PC-3 (cell line): Measurements from ENCODE around the gene ASCC3. TPM values are rescaled to one million over a fixed set of nuclear protein-coding genes. Genes with fewer than 3 reads are reported as not detected.
A peak's percentile ranks its signal among the peaks of the same experiment; 100 is the strongest.

Experiments
- ATAC-seq: fragments of 200-7000 bp; cut with Tn5 transposase; 2 replicates; pipeline ENCODE4 v1.9.1; 2020; ENCODE audit warnings: mild to moderate bottlenecking, moderate library complexity
- Bru-seq: library from RNA; stranded (reverse); fragments of 400-500 nt; gene quantifications from one replicate; lab custom pipeline; 2021; lab: Mats Ljungman, UMichigan
- BruChase-seq, 2 experiments: library from RNA; stranded (reverse); fragments of 400-500 nt; gene quantifications; one replicate each; lab custom pipeline; 2021; lab: Mats Ljungman, UMichigan
- BruUV-seq: library from RNA; stranded (reverse); fragments of 400-500 nt; replicated peaks from 2 replicates; lab custom pipeline; 2021; lab: Mats Ljungman, UMichigan
- CTCF ChIA-PET: fragments of 300-600 bp; sonication (Branson Sonifier 250); formaldehyde crosslinking; loops from one replicate; lab custom pipeline; 2022; ENCODE audit warnings: antibody characterized with exemption; lab: Charles Lee
- POLR2A ChIA-PET: fragments of 300-600 bp; sonication (Branson Sonifier 250); formaldehyde crosslinking; loops from one replicate; lab custom pipeline; 2022; ENCODE audit warnings: antibody characterized with exemption; ENCODE audit not compliant: unreplicated experiment; lab: Charles Lee
- DNase-seq: peaks from one replicate; pipeline ENCODE4 v3.0.0-alpha.2; 2015
- H2AFZ ChIP-seq: fragments of 300-600 bp; sonication (generic); 2 replicates; pipeline ENCODE4 v1.6.0; 2016; ENCODE audit warnings: antibody characterized with exemption, low read length
- H3F3A ChIP-seq: fragments of 300-600 bp; sonication (generic); one replicate; pipeline ENCODE4 v1.6.0; 2017; ENCODE audit warnings: antibody characterized with exemption, low read length, control low read depth, mild to moderate bottlenecking; ENCODE audit not compliant: unreplicated experiment
- H3K27ac ChIP-seq: fragments of 300-600 bp; sonication (generic); 2 replicates; pipeline ENCODE4 v1.5.1; 2016; ENCODE audit warnings: mild to moderate bottlenecking, low read length
- H3K27me3 ChIP-seq: fragments of 300-600 bp; sonication (generic); 2 replicates; pipeline ENCODE4 v1.6.1; 2016; ENCODE audit warnings: low read length, mixed read lengths
- H3K36me3 ChIP-seq: fragments of 300-600 bp; sonication (generic); 2 replicates; pipeline ENCODE4 v1.6.1; 2016; ENCODE audit warnings: low read depth, mixed run types, low read length, mixed read lengths
- H3K4me1 ChIP-seq: fragments of 300-600 bp; sonication (generic); 2 replicates; pipeline ENCODE4 v1.5.1; 2016; ENCODE audit warnings: low read length; ENCODE audit not compliant: insufficient read depth
- H3K4me2 ChIP-seq: fragments of 300-600 bp; sonication (generic); 2 replicates; pipeline ENCODE4 v1.6.0; 2016; ENCODE audit warnings: low read length
- H3K4me3 ChIP-seq: fragments of 300-600 bp; sonication (generic); 2 replicates; pipeline ENCODE4 v1.5.1; 2016; ENCODE audit warnings: mild to moderate bottlenecking, low read length, mixed read lengths
- H3K79me2 ChIP-seq: fragments of 300-600 bp; sonication (generic); 2 replicates; pipeline ENCODE4 v1.6.1; 2017; ENCODE audit warnings: low read length, mixed read lengths
- H3K9ac ChIP-seq: fragments of 300-600 bp; sonication (generic); 2 replicates; pipeline ENCODE4 v1.6.0; 2016; ENCODE audit warnings: mild to moderate bottlenecking, low read length
- H3K9me2 ChIP-seq: fragments of 300-600 bp; sonication (generic); replicated peaks from 2 replicates; pipeline ENCODE4 v1.6.1; 2016; ENCODE audit warnings: mixed run types, low read length, mixed read lengths
- H3K9me3 ChIP-seq: fragments of 300-600 bp; sonication (generic); 2 replicates; pipeline ENCODE4 v1.6.1; 2016; ENCODE audit warnings: low read length, mixed read lengths
- H4K20me1 ChIP-seq: fragments of 300-600 bp; sonication (generic); 2 replicates; pipeline ENCODE4 v1.6.1; 2016; ENCODE audit warnings: low read length, mixed read lengths
- CTCF ChIP-seq: fragments of 300-600 bp; sonication (generic); conservative IDR thresholded peaks from 2 replicates; pipeline ENCODE4 v1.5.1; 2017; ENCODE audit warnings: antibody characterized with exemption, low read depth, mild to moderate bottlenecking, low read length
- EZH2 ChIP-seq: fragments of 300-600 bp; sonication (generic); IDR thresholded peaks from one replicate; pipeline ENCODE4 v1.6.1; 2017; ENCODE audit warnings: antibody characterized with exemption, mild to moderate bottlenecking, low read length; ENCODE audit not compliant: unreplicated experiment
- EZH2phosphoT487 ChIP-seq: fragments of 300-600 bp; sonication (generic); IDR thresholded peaks from 2 replicates; pipeline ENCODE4 v1.6.1; 2018; ENCODE audit warnings: mild to moderate bottlenecking, antibody characterized with exemption, low read length, borderline replicate concordance
- intact Hi-C: fragments of 100-400 bp; cut with micrococcal nuclease; formaldehyde crosslinking; loops from 2 replicates; pipeline ENCODE4 v1.9.0; 2023
- long read RNA-seq: library from polyadenylated mRNA; unstranded; transcript quantifications from one replicate; pipeline ENCODE4 v2.0.0, GENCODE V29; 2021; ENCODE audit not compliant: unreplicated experiment
- total RNA-seq: library from RNA; depleted of rRNA; stranded (reverse); fragments of >200 nt; gene quantifications from 2 replicates; pipeline ENCODE4 v1.2.3, GENCODE V29; 2014; rRNA removed

ASCC3 gene, protein sequence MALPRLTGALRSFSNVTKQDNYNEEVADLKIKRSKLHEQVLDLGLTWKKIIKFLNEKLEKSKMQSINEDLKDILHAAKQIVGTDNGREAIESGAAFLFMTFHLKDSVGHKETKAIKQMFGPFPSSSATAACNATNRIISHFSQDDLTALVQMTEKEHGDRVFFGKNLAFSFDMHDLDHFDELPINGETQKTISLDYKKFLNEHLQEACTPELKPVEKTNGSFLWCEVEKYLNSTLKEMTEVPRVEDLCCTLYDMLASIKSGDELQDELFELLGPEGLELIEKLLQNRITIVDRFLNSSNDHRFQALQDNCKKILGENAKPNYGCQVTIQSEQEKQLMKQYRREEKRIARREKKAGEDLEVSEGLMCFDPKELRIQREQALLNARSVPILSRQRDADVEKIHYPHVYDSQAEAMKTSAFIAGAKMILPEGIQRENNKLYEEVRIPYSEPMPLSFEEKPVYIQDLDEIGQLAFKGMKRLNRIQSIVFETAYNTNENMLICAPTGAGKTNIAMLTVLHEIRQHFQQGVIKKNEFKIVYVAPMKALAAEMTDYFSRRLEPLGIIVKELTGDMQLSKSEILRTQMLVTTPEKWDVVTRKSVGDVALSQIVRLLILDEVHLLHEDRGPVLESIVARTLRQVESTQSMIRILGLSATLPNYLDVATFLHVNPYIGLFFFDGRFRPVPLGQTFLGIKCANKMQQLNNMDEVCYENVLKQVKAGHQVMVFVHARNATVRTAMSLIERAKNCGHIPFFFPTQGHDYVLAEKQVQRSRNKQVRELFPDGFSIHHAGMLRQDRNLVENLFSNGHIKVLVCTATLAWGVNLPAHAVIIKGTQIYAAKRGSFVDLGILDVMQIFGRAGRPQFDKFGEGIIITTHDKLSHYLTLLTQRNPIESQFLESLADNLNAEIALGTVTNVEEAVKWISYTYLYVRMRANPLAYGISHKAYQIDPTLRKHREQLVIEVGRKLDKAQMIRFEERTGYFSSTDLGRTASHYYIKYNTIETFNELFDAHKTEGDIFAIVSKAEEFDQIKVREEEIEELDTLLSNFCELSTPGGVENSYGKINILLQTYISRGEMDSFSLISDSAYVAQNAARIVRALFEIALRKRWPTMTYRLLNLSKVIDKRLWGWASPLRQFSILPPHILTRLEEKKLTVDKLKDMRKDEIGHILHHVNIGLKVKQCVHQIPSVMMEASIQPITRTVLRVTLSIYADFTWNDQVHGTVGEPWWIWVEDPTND (N-terminal part only)
- total RNA-seq: 27.7 and 29.8 TPM in 2 replicates
- percentile 75 among the genes with signal in this experiment for Bru-seq, nascent RNA
- percentile 61 among the genes with signal in this experiment for BruChase-seq, experiment 1, labeled RNA remaining after a 6-hour chase
- BruChase-seq, experiment 2, labeled RNA remaining after a 2-hour chase: percentile 70 among the genes with signal in this experiment
- long read RNA-seq, partial matches to known transcripts: 8 of 12 reads
- long read RNA-seq, other reads (novel, unspliced or antisense): 3 of 12 reads

GRCh38 chr6:100880853-100881706 is at the start of gene ASCC3:
ASCC3 (minus strand) TSS chr6:100881329; CDS start chr6:100867997, 13,332 bp downstream.
- ATAC-seq (peak; percentile 96), DNase-seq (peak; percentile 88)
- peak within 1 kb of the TSS; percentile 96 for H3K4me3 ChIP-seq
- peaks cover 12% of the 10 kb centered on the region for H4K20me1 ChIP-seq
- BruUV-seq: TSS peak; percentile 49
- TF ChIP-seq CTCF (no peak), EZH2 (no peak), EZH2phosphoT487 (no peak)
- CTCF ChIA-PET: no interaction called here
- peak within 1 kb of the TSS; percentile 82 for H2AFZ ChIP-seq
- H3K79me2 ChIP-seq: peaks cover 55% of the 10 kb centered on the region
- H3K9ac ChIP-seq: peak within 1 kb of the TSS; percentile 97
- POLR2A ChIA-PET: interaction anchor here (0.6 kb wide), 1 partner anchor 565 kb away, joined by 3 read pairs; no protein-coding TSS in a partner anchor
- H3F3A ChIP-seq: no peaks in the 10 kb centered on the region
- no peaks in the 10 kb centered on the region for H3K9me2 ChIP-seq
- H3K9me3 ChIP-seq: no peaks in the 10 kb centered on the region
- H3K4me2 ChIP-seq: peak within 1 kb of the TSS; percentile 95
- intact Hi-C loops: loop anchor here (10.0 kb wide), 2 partner anchors 106 to 344 kb away; no protein-coding TSS in a partner anchor
- H3K36me3 ChIP-seq: no peaks in the 10 kb centered on the region
- peaks cover 20% of the 10 kb centered on the region for H3K4me1 ChIP-seq
- peak within 1 kb of the TSS; percentile 81 for H3K27ac ChIP-seq
- no peaks in the 10 kb centered on the region for H3K27me3 ChIP-seq

- Histone ChIP-seq H3K79me2 (no peaks in the 10 kb centered on the region), H3K4me3 (no peak overlapping the region), H3K27ac (no peak overlapping the region), H3K4me1 (no peaks in the 10 kb centered on the region), H3F3A (no peaks in the 10 kb centered on the region), H3K4me2 (no peak overlapping the region), H3K36me3 (no peaks in the 10 kb centered on the region), H2AFZ (no peak overlapping the region), H3K9ac (no peak overlapping the region), H3K9me2 (no peaks in the 10 kb centered on the region), H3K9me3 (no peaks in the 10 kb centered on the region), H4K20me1 (no peaks in the 10 kb centered on the region), H3K27me3 (no peaks in the 10 kb centered on the region)
- CTCF ChIA-PET: no interaction called here
- POLR2A ChIA-PET: no interaction called here
- TF ChIP-seq EZH2: no peak
- no peak for TF ChIP-seq EZH2phosphoT487
- TF ChIP-seq CTCF: no peak
- BruUV-seq: no TSS peak
- no peak for DNase-seq
- intact Hi-C loops: no loop called here
- no peak for ATAC-seq
Measured at GRCh38 chr6:100925749-100926148, 44.6 kb upstream of the ASCC3 start.
